Measurements from ENCODE around the gene HOXD13.

HOXD13 gene

GRCh38 chr2:176106581-176107539, 14.3 kb downstream of the HOXD13 start, which contains the start of gene HOXD11:
HOXD11 (plus strand) TSS chr2:176107280; CDS start chr2:176107356, 76 bp downstream.
- Histone ChIP-seq H3K27me3 (peaks cover 83% of the 10 kb centered on the region), H3K9me3 (no peaks in the 10 kb centered on the region), H3K36me3 (no peaks in the 10 kb centered on the region), H3K4me1 (no peaks in the 10 kb centered on the region), H3K4me3 (ENCODE audit: low read depth, low read length) (peak within 1 kb of the TSS; percentile 37)
- no peak for DNase-seq
- no peak for TF ChIP-seq CTCF (IDR thresholded peaks at IDR 0.05; ENCODE audit: low read depth, low read length)

- no peaks in the 10 kb centered on the region for H3K9me3 ChIP-seq
- no peaks in the 10 kb centered on the region for H3K36me3 ChIP-seq
- H3K4me3 ChIP-seq (ENCODE audit: low read depth, low read length) = no peak overlapping the region
- no peak for TF ChIP-seq CTCF (IDR thresholded peaks at IDR 0.05; ENCODE audit: low read depth, low read length)
- H3K27me3 ChIP-seq = peaks cover 82% of the 10 kb centered on the region
- DNase-seq = no peak
- H3K4me1 ChIP-seq = no peaks in the 10 kb centered on the region
Observed at GRCh38 chr2:176107731-176108181, 15.2 kb downstream of the HOXD13 start.

GRCh38 chr2:176109192-176109901, 16.8 kb downstream of the HOXD13 start:
- Histone ChIP-seq H3K4me1 (no peaks in the 10 kb centered on the region), H3K27me3 (peaks cover 68% of the 10 kb centered on the region), H3K36me3 (no peaks in the 10 kb centered on the region), H3K4me3 (ENCODE audit: low read depth, low read length) (no peak overlapping the region), H3K9me3 (no peaks in the 10 kb centered on the region)
- DNase-seq = no peak
- TF ChIP-seq CTCF (IDR thresholded peaks at IDR 0.05; ENCODE audit: low read depth, low read length) = no peak

- Histone ChIP-seq H3K4me1 (no peaks in the 10 kb centered on the region), H3K9me3 (no peaks in the 10 kb centered on the region), H3K36me3 (no peaks in the 10 kb centered on the region), H3K4me3 (ENCODE audit: low read depth, low read length) (no peak overlapping the region), H3K27me3 (peaks cover 62% of the 10 kb centered on the region)
- TF ChIP-seq CTCF (IDR thresholded peaks at IDR 0.05; ENCODE audit: low read depth, low read length) = no peak
- DNase-seq = no peak
Observed at GRCh38 chr2:176109946-176110345, 17.4 kb downstream of the HOXD13 start.

GRCh38 chr2:176110415-176111308, 18.1 kb downstream of the HOXD13 start:
- TF ChIP-seq CTCF (IDR thresholded peaks at IDR 0.05; ENCODE audit: low read depth, low read length) = no peak
- no peak overlapping the region for H3K4me3 ChIP-seq (ENCODE audit: low read depth, low read length)
- no peaks in the 10 kb centered on the region for H3K4me1 ChIP-seq
- H3K27me3 ChIP-seq = peaks cover 55% of the 10 kb centered on the region
- DNase-seq = no peak
- H3K36me3 ChIP-seq = no peaks in the 10 kb centered on the region
- H3K9me3 ChIP-seq = no peaks in the 10 kb centered on the region

All from BE2C (cell line).